GM12864 (cell line): ENCODE measurements around the gene NDUFB2.
"Not testable (repeated sequence)": the region's sequence is repeated elsewhere in the genome, so short reads cannot be mapped to it uniquely, and the experiment has no call there.

ENCODE experiments used
- DNase-seq: peaks from one replicate; pipeline ENCODE4 v3.0.0-alpha.2; 2011; ENCODE audit warnings: low read depth
- H3K4me3 ChIP-seq: 2 replicates; pipeline ENCODE4 v1.5.1; 2011; ENCODE audit warnings: mild to moderate bottlenecking, low read depth, low read length, control low read depth
- CTCF ChIP-seq: IDR thresholded peaks from 2 replicates; pipeline ENCODE4 v1.5.1; 2011; ENCODE audit warnings: low read depth, mild to moderate bottlenecking, moderate library complexity, low read length, control low read depth, inconsistent platforms; ENCODE audit errors: missing control alignments

Gene NDUFB2

GRCh38 chr7:140684066-140684950, 12.2 kb upstream of the NDUFB2 start:
- no peak overlapping the region for H3K4me3 ChIP-seq
- DNase-seq: no peak

GRCh38 chr7:140685407-140686087, 11.0 kb upstream of the NDUFB2 start:
- TF ChIP-seq CTCF: no peak
- no peak overlapping the region for H3K4me3 ChIP-seq
- no peak for DNase-seq

More at GRCh38 chr7:140684066-140684950, 12.2 kb upstream of the NDUFB2 start:
- TF ChIP-seq CTCF: no peak

- no peak for TF ChIP-seq CTCF
- H3K4me3 ChIP-seq: no peak overlapping the region
- DNase-seq: no peak
Observed at GRCh38 chr7:140686921-140687320, 9.6 kb upstream of the NDUFB2 start.

- no peak overlapping the region for H3K4me3 ChIP-seq
- no peak for DNase-seq
- TF ChIP-seq CTCF: no peak
Observed at GRCh38 chr7:140688341-140688740, 8.2 kb upstream of the NDUFB2 start.

GRCh38 chr7:140689199-140690152, 7.0 kb upstream of the NDUFB2 start:
- H3K4me3 ChIP-seq: no peak overlapping the region
- DNase-seq: no peak
- TF ChIP-seq CTCF: no peak

- H3K4me3 ChIP-seq: no peak overlapping the region
- no peak for DNase-seq
- TF ChIP-seq CTCF: no peak
Observed at GRCh38 chr7:140691376-140692045, 5.0 kb upstream of the NDUFB2 start.

- H3K4me3 ChIP-seq, DNase-seq: not testable (repeated sequence)
Observed at GRCh38 chr7:140693849-140694248, 2.7 kb upstream of the NDUFB2 start.
